Stomach smooth muscle (tissue), 2 donors: ENCODE data around the gene NHERF2.

Source experiments
- H3K27ac ChIP-seq: one replicate; pipeline ENCODE4 v1.7.0; 2013; ENCODE audit warnings: mild to moderate bottlenecking, low read length, inconsistent platforms
- H3K27me3 ChIP-seq, 2 donors: one replicate each; pipeline ENCODE4 v1.7.0; 2013; ENCODE audit warnings: low read length in 2 of 2; ENCODE audit not compliant: insufficient read depth in 2 of 2, control insufficient read depth in 1 of 2
- H3K36me3 ChIP-seq, 2 donors: one replicate each; pipeline ENCODE4 v1.7.0; 2013; ENCODE audit warnings: low read length in 2 of 2; ENCODE audit not compliant: control insufficient read depth in 2 of 2, insufficient read depth in 2 of 2
- H3K4me1 ChIP-seq: one replicate; pipeline ENCODE4 v1.7.0; 2013; ENCODE audit warnings: low read length; ENCODE audit not compliant: control insufficient read depth, insufficient read depth
- H3K4me3 ChIP-seq, 2 donors: one replicate each; pipeline ENCODE4 v1.7.0; 2013; ENCODE audit warnings: low read length in 2 of 2
- H3K9ac ChIP-seq, 2 donors: one replicate each; pipeline ENCODE4 v1.7.0; 2013; ENCODE audit warnings: low read length in 2 of 2, mild to moderate bottlenecking in 1 of 2
- H3K9me3 ChIP-seq, 2 donors: one replicate each; pipeline ENCODE4 v1.7.0; 2013; ENCODE audit warnings: low read length in 2 of 2; ENCODE audit not compliant: control insufficient read depth in 2 of 2
- donor health status: healthy.
- donor health status: Pancreatic carcinoma.

The NHERF2 gene

DNA sequence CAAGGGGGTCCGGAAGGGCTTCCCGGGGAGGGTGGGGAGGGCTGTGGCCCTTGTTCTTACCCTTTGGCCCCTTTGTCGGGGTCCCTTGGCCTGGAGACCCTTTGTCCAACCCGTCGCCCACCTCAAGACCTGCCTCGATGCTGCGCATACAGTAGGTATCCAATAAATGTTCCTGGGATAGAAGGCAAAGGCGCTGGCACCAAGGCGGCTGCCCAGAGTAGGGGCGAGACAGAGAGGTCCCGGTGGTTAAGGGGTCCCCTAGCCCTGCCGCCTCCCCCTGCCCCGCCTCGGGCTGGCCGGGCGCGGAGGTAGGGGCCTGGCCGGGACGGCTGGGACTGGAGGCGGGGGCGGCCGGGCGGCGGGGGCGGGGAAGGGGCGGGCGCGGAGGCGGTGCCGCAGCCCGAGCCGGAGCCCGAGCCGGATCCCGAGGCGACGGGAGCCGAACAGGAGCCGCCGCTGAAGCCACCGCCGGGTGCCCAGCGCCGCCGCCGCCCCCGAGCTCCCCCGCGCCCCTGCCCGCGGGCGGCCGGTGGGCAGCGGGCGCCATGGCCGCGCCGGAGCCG lies at the start of gene NHERF2:
Gene NHERF2, plus strand, starts transcription at position 442 of the 563 bp plus-strand sequence. Its CDS starts 104 bp downstream, at position 546.
- H3K27ac ChIP-seq = peak within 1 kb of the TSS; percentile 31
- peaks cover 0 to 4% of the 10 kb centered on the region in 2 donors for H3K36me3 ChIP-seq
- H3K27me3 ChIP-seq = peaks cover 2 to 3% of the 10 kb centered on the region in 2 donors
- peak within 1 kb of the TSS; percentile 67 to 77 for H3K4me3 ChIP-seq
- H3K9ac ChIP-seq = peak within 1 kb of the TSS; percentile 59 to 60
- no peaks in the 10 kb centered on the region for H3K9me3 ChIP-seq
- H3K4me1 ChIP-seq = peaks cover 48% of the 10 kb centered on the region

DNA sequence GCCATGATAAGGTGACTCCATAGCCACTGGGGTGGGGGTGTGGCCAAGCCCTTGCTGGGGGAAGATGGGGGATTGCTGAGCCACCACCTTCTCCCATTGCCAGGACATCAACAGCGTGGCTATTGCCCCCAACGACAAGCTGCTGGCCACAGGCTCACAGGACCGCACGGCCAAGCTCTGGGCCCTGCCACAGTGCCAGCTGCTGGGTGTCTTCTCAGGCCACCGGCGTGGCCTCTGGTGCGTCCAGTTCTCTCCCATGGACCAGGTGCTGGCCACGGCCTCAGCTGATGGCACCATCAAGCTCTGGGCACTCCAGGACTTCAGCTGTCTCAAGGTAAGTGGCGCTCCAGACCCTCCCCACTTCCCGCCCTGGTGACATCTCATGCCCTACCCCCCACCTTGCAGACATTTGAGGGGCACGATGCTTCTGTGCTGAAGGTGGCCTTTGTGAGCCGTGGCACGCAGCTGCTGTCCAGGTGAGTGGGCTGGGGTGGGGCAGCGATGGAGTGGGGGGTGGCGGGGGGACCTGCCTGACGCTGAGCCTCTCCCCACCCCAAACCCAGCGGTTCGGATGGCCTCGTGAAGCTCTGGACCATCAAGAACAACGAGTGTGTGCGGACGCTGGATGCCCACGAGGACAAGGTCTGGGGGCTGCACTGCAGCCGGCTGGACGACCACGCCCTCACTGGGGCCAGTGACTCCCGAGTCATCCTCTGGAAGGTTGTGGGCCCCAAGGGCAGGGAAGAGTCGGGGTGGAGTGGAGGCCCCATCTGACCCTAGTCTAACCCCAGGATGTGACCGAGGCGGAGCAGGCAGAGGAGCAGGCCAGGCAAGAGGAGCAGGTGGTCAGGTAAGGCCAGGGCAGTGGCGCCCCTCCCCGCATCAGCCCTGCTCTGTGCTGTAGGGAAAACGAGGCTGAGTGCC lies 49.5 kb upstream of the NHERF2 start:
- Histone ChIP-seq H3K9ac (no peak overlapping the region), H3K36me3 (peaks cover 35 to 39% of the 10 kb centered on the region in 2 donors), H3K27me3 (peaks cover 51 to 52% of the 10 kb centered on the region in 2 donors), H3K27ac (no peak overlapping the region), H3K9me3 (no peaks in the 10 kb centered on the region), H3K4me3 (no peak overlapping the region), H3K4me1 (peaks cover 19% of the 10 kb centered on the region)

DNA sequence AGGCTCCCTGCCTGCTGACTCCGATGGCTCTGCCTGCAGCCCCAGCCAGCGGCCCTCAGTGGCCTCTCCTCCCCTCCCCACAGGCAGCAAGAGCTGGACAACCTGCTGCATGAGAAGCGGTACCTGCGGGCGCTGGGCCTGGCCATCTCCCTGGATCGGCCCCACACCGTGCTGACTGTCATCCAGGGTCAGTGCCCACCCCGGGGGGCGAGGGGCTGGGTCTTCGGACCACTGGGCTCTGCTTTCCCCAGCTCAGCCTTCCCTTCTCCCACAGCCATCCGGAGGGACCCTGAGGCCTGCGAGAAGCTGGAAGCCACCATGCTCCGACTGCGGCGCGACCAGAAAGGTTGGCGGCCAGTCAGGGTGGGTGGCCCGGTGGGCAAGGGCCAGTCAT lies 48.8 kb upstream of the NHERF2 start:
- Histone ChIP-seq H3K27me3 (peaks cover 51 to 56% of the 10 kb centered on the region in 2 donors), H3K9ac (no peak overlapping the region), H3K4me1 (peaks cover 12% of the 10 kb centered on the region), H3K9me3 (no peaks in the 10 kb centered on the region), H3K36me3 (peaks cover 35 to 39% of the 10 kb centered on the region in 2 donors), H3K27ac (no peak overlapping the region), H3K4me3 (no peak overlapping the region)

DNA sequence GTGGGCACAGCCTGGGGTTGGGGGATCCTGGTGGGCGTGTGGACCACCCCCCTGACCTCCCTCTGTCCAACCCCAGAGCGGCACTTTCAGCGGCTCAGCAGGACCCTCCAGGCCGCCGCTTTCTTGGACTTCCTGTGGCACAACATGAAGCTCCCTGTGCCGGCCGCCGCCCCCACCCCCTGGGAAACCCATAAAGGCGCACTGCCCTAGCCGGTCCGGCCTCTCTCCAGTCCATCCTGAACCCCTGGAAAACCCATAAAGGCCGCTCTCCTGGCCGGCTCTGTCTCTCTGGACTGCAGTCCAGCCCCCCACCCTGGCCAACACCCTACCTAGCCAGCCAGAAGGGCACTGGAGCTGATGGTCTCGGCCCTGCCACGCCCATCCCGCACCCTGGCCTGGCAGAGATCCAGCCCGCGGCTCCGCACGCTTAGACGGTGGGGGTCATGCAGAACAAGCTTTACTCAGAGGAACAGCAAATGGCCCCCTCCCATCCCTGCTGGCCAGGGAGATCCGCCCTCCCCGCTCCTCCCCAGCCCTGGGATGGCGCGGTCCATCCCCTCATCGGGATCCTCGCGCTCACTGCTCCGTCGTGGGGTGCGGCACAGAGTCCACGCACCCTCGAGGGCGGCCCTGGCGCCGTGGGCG lies 48.1 kb upstream of the NHERF2 start:
- no peak overlapping the region for H3K4me3 ChIP-seq
- peaks cover 11% of the 10 kb centered on the region for H3K4me1 ChIP-seq
- H3K9ac ChIP-seq = no peak overlapping the region
- no peak overlapping the region for H3K27ac ChIP-seq
- peaks cover 53 to 58% of the 10 kb centered on the region in 2 donors for H3K27me3 ChIP-seq
- H3K36me3 ChIP-seq = peaks cover 35 to 39% of the 10 kb centered on the region in 2 donors
- H3K9me3 ChIP-seq = no peaks in the 10 kb centered on the region

DNA sequence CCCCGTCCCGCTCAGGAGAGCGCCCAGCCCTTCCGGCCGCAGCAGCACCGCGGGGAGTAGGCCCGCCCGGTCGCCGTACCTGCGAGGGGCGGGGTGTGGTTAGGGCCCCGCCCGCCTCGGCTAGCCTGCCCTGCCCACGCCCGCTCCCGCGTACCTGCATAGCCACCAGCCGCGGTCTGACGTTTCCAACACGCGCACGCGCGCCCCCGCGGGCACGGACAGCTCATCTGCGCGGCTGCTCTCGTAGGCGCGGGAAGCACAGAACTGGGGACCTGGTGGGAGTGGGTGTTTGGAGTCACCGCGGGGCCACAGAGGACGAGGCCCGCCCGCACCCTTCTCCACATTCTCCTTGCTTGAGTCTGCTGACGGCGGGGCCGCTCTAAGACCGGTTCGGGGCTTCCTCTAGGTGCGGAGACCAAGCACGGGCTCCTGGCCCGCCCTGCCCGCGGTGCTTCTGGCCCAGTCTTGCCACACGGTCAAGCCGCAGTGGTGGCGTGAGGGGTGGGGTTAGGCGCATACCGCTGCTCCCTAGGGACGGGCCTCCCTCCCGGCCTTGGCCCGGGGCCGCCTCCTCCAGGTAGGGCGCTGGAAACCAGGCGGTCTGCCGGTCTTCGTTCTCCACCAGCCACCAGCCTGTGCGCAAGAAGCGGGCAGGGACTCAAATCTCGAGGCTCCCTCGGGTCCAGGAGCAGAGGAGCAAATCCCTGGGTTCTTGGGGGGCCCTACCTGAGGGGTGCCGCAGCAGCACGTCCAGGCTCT lies 47.3 kb upstream of the NHERF2 start:
- Histone ChIP-seq H3K9ac (no peak overlapping the region), H3K36me3 (peaks cover 35 to 36% of the 10 kb centered on the region in 2 donors), H3K27me3 (peaks cover 51 to 55% of the 10 kb centered on the region in 2 donors), H3K9me3 (no peaks in the 10 kb centered on the region), H3K27ac (no peak overlapping the region), H3K4me3 (no peak overlapping the region), H3K4me1 (peaks cover 12% of the 10 kb centered on the region)

DNA sequence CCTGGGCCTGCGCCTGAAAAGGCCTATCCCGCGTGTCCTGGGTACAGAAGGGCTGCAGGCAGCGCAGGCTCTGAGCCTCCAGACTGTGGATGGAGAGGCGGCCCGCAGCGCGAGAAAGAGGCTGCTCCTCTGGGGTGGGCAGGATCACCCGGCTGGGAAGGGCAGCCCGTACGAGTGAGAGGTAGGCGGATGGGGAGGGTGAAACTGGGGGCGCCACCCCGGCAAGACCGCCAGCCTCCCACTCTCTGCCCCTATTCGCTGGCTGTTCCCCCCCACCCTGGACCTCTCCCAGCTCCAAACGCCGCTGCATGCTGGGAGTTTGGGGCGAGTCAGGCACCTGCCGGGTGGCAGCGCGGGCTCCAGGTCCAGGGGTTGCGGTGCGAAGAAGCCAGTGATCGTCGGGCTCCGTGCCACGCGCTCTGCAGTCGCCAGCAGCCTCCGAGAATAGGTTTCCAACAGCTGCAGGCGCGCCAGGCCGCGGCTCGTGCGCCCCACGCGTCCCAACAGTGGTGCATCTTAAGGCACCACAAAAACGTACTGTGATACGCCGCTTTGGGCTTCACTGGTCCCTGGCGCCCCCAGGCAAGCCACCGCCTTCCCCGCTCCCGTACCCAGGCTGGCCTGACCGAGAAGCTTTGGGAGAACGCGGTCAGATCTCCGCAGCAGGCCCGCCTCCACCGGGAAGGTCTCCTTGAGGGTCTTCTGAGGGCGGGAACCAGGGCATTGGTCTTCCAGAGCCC lies 46.5 kb upstream of the NHERF2 start:
- no peak overlapping the region for H3K4me3 ChIP-seq
- no peak overlapping the region for H3K9ac ChIP-seq
- H3K27me3 ChIP-seq = peaks cover 46 to 49% of the 10 kb centered on the region in 2 donors
- no peak overlapping the region for H3K27ac ChIP-seq
- peaks cover 20% of the 10 kb centered on the region for H3K4me1 ChIP-seq
- H3K36me3 ChIP-seq = peaks cover 27 to 29% of the 10 kb centered on the region in 2 donors
- no peaks in the 10 kb centered on the region for H3K9me3 ChIP-seq

DNA sequence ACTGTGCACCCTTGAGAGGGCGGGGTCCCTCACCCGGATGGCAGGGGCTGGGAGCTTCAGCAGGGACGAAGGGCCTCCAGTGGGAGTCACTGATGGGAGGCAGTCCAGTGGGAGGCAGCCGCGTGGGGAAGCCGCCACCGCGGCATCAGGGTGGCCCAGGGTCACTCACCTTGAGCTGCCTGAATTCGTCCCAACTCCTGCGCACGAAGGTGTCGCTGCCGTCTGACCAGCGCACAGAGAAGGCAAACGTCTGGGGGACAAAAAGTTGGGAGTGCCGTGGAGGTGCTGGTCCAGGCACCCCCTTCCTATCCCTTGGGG lies 46.0 kb upstream of the NHERF2 start:
- Histone ChIP-seq H3K9ac (no peak overlapping the region), H3K27ac (no peak overlapping the region), H3K36me3 (peaks cover 22 to 26% of the 10 kb centered on the region in 2 donors), H3K4me3 (no peak overlapping the region), H3K27me3 (peaks cover 46 to 47% of the 10 kb centered on the region in 2 donors), H3K9me3 (no peaks in the 10 kb centered on the region), H3K4me1 (peaks cover 24% of the 10 kb centered on the region)

DNA sequence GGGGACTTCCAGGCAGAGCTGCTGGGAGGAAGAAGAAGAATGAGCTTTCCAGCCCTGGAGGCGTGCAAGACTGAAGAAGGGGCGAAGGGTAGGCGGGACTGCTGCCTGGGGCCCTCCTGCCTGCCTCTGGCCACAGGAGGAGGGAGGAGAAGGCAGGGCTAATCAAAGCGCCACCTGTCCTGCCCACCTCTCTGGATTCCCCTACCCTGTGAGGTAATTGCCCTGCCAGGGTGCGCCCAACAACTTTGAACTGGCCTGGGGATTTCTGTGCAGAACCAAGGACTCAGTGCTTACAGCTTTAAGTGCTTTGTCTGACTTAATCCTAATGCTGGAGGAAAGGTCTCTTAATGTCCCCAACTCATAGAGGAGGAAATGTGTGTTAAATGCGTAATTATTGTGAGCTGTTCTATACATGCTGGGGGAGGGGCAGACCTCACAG lies 45.3 kb upstream of the NHERF2 start, which contains the start of gene NOXO1:
Gene NOXO1, minus strand, starts transcription at position 72 of the 439 bp plus-strand sequence. CDS start 290 bp downstream, outside the sequence.
- Histone ChIP-seq H3K36me3 (peaks cover 23 to 26% of the 10 kb centered on the region in 2 donors), H3K27me3 (peaks cover 44 to 46% of the 10 kb centered on the region in 2 donors)

DNA sequence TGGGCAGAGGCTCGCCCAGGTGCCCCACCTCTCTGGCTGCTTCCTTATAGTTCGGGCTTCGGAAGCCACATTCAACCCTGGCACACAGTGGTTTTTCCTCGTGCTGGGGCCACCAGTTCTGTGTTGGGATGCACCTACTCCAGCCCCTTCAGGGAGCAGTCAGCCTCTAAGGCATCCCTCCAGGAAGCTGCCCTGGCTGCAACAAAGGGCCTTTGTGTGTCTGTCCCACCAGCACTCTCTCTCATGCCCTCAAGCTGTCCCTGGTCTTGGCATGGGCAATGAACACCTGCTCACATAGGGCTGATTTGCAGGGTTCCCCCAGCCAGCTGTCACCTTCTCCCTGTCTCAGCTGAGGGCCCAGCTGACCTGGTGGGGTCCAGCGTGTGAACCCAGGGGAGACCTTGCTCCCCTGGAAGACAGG lies 44.7 kb upstream of the NHERF2 start:
- Histone ChIP-seq H3K9ac (no peak overlapping the region), H3K9me3 (no peaks in the 10 kb centered on the region), H3K4me1 (peaks cover 24% of the 10 kb centered on the region), H3K27me3 (peaks cover 40 to 43% of the 10 kb centered on the region in 2 donors), H3K27ac (no peak overlapping the region), H3K36me3 (peaks cover 20 to 25% of the 10 kb centered on the region in 2 donors), H3K4me3 (no peak overlapping the region)

More for the DNA sequence above, 45.3 kb upstream of the NHERF2 start, which contains the start of gene NOXO1:
- H3K9me3 ChIP-seq = no peaks in the 10 kb centered on the region
- no peak within 1 kb of the TSS for H3K9ac ChIP-seq
- H3K4me3 ChIP-seq = no peak within 1 kb of the TSS
- H3K27ac ChIP-seq = no peak within 1 kb of the TSS
- H3K4me1 ChIP-seq = peaks cover 24% of the 10 kb centered on the region
